Activated CD8-positive, alpha-beta memory T cell treated with anti-CD3 and anti-CD28 coated beads for 1 hour (primary cell): ENCODE results near the gene RBM33.
"Not testable (repeated sequence)": the region's sequence is repeated elsewhere in the genome, so short reads cannot be mapped to it uniquely, and the experiment has no call there.

Experiments
- DNase-seq, 2 donors: peaks; one replicate each; pipeline ENCODE4 v3.0.0-alpha.2; 2020; ENCODE audit warnings: low read depth in 1 of 2; ENCODE audit errors: extremely low read depth in 1 of 2

Gene RBM33

DNA sequence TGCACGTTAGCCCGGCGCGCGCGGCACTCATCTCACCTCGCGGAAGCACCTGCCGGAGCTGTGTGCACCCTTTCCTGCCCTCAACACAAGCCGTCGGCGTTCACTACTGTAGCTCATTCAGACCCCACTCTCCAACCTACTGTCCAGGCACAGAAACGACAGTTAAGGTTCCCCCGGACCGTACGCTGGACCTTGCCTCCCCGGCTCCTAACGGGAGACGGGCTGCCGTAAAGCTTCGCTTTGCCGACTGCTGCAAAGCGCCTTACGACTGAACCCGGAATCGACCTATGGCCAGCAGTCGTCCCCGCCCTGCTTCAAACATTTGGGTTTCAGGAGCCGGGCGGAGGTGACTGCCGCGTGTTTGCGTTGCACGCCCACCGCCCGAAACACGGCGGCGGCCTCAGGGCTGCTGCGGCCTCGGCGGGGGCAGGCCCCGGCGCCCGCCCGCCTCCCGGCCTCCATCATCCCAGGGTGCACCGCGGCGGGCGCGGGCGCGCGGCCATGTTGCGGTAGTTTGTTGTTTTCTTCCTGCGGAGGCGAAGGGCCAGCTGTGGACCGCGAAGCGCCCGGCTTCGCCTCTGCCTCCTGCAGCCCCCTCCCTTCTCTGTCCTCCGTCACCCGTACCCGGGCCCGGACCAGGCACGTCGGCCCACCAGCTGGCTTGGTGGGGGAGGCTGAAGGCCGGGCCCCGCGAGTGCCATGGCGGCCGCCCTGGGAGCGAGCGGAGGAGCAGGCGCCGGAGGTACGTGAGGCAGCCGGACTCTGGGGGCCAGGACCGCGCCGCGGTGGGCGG is at the start of gene RBM33:
Gene RBM33, plus strand, starts transcription at position 484 of the 793 bp plus-strand sequence. Its CDS starts 216 bp downstream, at position 700.
- DNase-seq, result peak; percentile 24 to 65

GRCh38 chr7:155594961-155595366 is 49.5 kb upstream of the RBM33 start:
- no peak for DNase-seq

DNA sequence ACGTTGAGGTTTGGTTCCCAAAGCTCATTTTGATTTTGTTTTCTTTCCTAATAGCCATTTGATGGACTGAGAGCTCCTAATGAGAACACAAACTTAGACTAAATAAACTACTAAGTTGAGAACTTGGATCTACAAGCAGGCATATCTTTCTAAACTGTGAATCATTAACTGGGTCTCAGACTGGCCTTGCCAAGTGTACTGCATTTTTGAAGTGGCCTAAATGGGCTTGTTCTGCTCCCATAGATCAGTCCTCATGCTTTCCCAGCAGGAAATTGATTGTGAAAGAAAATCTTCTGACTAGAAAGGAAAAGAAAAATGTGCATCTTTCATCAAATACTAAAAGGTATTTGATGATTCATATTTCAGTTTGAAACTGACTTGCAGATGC is 46.7 kb upstream of the RBM33 start:
- DNase-seq, result no peak

GRCh38 chr7:155598810-155599210 is 45.7 kb upstream of the RBM33 start:
- peak; percentile 45 to 77 for DNase-seq

GRCh38 chr7:155602156-155602555 is 42.3 kb upstream of the RBM33 start:
- no peak for DNase-seq

GRCh38 chr7:155602750-155603149 is 41.7 kb upstream of the RBM33 start:
- DNase-seq, result no peak

GRCh38 chr7:155603205-155603857 is 41.1 kb upstream of the RBM33 start:
- no peak for DNase-seq

DNA sequence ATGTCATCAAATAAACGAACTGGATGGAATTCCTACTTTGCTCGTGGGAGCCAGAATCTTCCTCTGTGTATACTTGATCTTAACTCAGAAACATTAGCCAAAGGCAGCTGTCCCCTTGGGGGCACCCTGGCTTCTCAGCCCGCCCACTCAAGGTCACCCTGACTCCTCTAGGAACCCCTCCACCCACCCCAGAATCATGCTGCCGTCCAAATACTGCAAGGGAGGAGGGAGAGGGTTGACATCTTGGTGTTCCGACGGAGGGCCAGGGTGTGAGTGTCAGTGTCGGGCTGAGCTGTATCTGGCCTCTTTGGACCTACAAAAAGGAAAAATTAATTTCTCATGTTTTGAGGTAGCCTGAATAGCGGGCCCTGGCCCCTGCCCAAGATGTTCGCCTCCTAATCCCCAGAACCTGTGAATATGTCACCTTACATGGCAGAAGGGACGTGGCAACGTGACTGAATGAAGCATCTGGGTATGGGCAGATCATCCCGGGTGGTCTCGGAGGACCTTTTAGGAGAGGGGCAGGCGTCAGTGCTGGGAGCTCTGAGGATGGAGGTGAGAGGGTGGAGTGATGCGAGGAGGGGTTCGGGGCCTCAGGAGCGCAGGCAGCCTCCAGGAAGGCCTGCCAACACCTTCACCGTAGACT is 40.5 kb upstream of the RBM33 start:
- DNase-seq, result no peak

GRCh38 chr7:155604504-155604997 is 39.9 kb upstream of the RBM33 start:
- no peak for DNase-seq

- no peak for DNase-seq
Measured at GRCh38 chr7:155609185-155609584, 35.3 kb upstream of the RBM33 start.

- DNase-seq, result no peak
Measured at GRCh38 chr7:155610633-155611193, 33.7 kb upstream of the RBM33 start.

GRCh38 chr7:155611808-155612447 is 32.5 kb upstream of the RBM33 start:
- DNase-seq, result no peak

GRCh38 chr7:155612658-155613057 is 31.8 kb upstream of the RBM33 start:
- no peak for DNase-seq

GRCh38 chr7:155615085-155615484 is 29.4 kb upstream of the RBM33 start:
- DNase-seq, result not testable (repeated sequence)

GRCh38 chr7:155618708-155619633 is 25.5 kb upstream of the RBM33 start:
- no peak for DNase-seq

- no peak for DNase-seq
Measured at GRCh38 chr7:155619634-155620271, 24.7 kb upstream of the RBM33 start.

GRCh38 chr7:155620497-155620896 is 24.0 kb upstream of the RBM33 start:
- no peak for DNase-seq

- no peak for DNase-seq
Measured at GRCh38 chr7:155621418-155621980, 23.0 kb upstream of the RBM33 start.

GRCh38 chr7:155624412-155624811 is 20.0 kb upstream of the RBM33 start:
- no peak for DNase-seq
